GM10266 (cell line): ENCODE data around the gene OSBPL10.
"Not testable (repeated sequence)": the region's sequence is repeated elsewhere in the genome, so short reads cannot be mapped to it uniquely, and the experiment has no call there.

Experiments used
- DNase-seq: peaks from one replicate; pipeline ENCODE4 v3.0.0; 2012; ENCODE audit errors: extremely low spot score
- CTCF ChIP-seq: IDR thresholded peaks from 2 replicates; pipeline ENCODE4 v1.5.1; 2012; ENCODE audit warnings: mild to moderate bottlenecking, low read depth; ENCODE audit not compliant: control insufficient read depth, insufficient read depth; ENCODE audit errors: missing control alignments

The OSBPL10 gene

GRCh38 chr3:31873254-31873820, 107.7 kb downstream of the OSBPL10 start:
- no peak for TF ChIP-seq CTCF
- DNase-seq: no peak

GRCh38 chr3:31871939-31872507, 109.0 kb downstream of the OSBPL10 start:
- DNase-seq: no peak
- TF ChIP-seq CTCF: no peak

- DNase-seq: not testable (repeated sequence)
Measured at GRCh38 chr3:31870111-31870510, 111.0 kb downstream of the OSBPL10 start.

- DNase-seq: no peak
- no peak for TF ChIP-seq CTCF
Measured at GRCh38 chr3:31868236-31868635, 112.8 kb downstream of the OSBPL10 start.

- no peak for TF ChIP-seq CTCF
- no peak for DNase-seq
Measured at GRCh38 chr3:31862666-31863279, 118.3 kb downstream of the OSBPL10 start.

- DNase-seq: no peak
- no peak for TF ChIP-seq CTCF
Measured at GRCh38 chr3:31861826-31862225, 119.2 kb downstream of the OSBPL10 start.

- DNase-seq: not testable (repeated sequence)
Measured at GRCh38 chr3:31860642-31861041, 120.4 kb downstream of the OSBPL10 start.

- TF ChIP-seq CTCF: no peak
- no peak for DNase-seq
Measured at GRCh38 chr3:31859245-31859644, 121.8 kb downstream of the OSBPL10 start.
